Hepatocyte (in vitro differentiated cells): ENCODE measurements around the gene PGM1. TPM values are rescaled to one million over a fixed set of nuclear protein-coding genes. Genes with fewer than 3 reads are reported as not detected.

Source experiments
- DNase-seq: peaks from one replicate; pipeline ENCODE4 v3.0.0-alpha.2; 2016; ENCODE audit warnings: low spot score
- H2AFZ ChIP-seq: fragments of 200-600 bp; sonication (generic); 2 replicates; pipeline ENCODE4 v1.6.0; 2016; ENCODE audit warnings: antibody characterized with exemption, mild to moderate bottlenecking
- H3K27ac ChIP-seq: fragments of 200-600 bp; sonication (generic); 2 replicates; pipeline ENCODE4 v1.5.1; 2016; ENCODE audit warnings: mild to moderate bottlenecking
- H3K27me3 ChIP-seq: fragments of 200-600 bp; sonication (generic); 2 replicates; pipeline ENCODE4 v1.6.1; 2016
- H3K36me3 ChIP-seq: fragments of 200-600 bp; sonication (generic); replicated peaks from 2 replicates; pipeline ENCODE4 v1.5.1; 2016; ENCODE audit warnings: low read depth; ENCODE audit not compliant: insufficient read depth
- H3K4me1 ChIP-seq: fragments of 200-600 bp; sonication (generic); 2 replicates; pipeline ENCODE4 v1.5.1; 2016; ENCODE audit warnings: mild to moderate bottlenecking, moderate library complexity; ENCODE audit not compliant: insufficient read depth
- H3K4me2 ChIP-seq: fragments of 200-600 bp; sonication (generic); 2 replicates; pipeline ENCODE4 v1.6.0; 2016
- H3K4me3 ChIP-seq: fragments of 200-600 bp; sonication (generic); 2 replicates; pipeline ENCODE4 v1.5.1; 2016; ENCODE audit warnings: mild to moderate bottlenecking
- H3K79me2 ChIP-seq: fragments of 200-600 bp; sonication (generic); 2 replicates; pipeline ENCODE4 v1.6.0; 2017; ENCODE audit warnings: mild to moderate bottlenecking
- H3K9me2 ChIP-seq: fragments of 200-600 bp; sonication (generic); replicated peaks from 2 replicates; pipeline ENCODE4 v1.6.0; 2017; ENCODE audit warnings: mild to moderate bottlenecking; ENCODE audit not compliant: insufficient read depth
- H3K9me3 ChIP-seq: fragments of 200-600 bp; sonication (generic); 2 replicates; pipeline ENCODE4 v1.5.1; 2016; ENCODE audit warnings: low read depth, mild to moderate bottlenecking
- H4K20me1 ChIP-seq: fragments of 200-600 bp; sonication (generic); 2 replicates; pipeline ENCODE4 v1.6.0; 2016; ENCODE audit warnings: mild to moderate bottlenecking; ENCODE audit not compliant: insufficient read depth, poor library complexity, severe bottlenecking
- EZH2 ChIP-seq: fragments of 200-600 bp; sonication (generic); IDR thresholded peaks from 2 replicates; pipeline ENCODE4 v1.6.1; 2016; ENCODE audit warnings: antibody characterized with exemption, mild to moderate bottlenecking, borderline replicate concordance
- EZH2phosphoT487 ChIP-seq: fragments of 200-600 bp; sonication (generic); IDR thresholded peaks from one replicate; pipeline ENCODE4 v1.6.1; 2018; ENCODE audit warnings: antibody characterized with exemption, mild to moderate bottlenecking, low read depth, moderate library complexity; ENCODE audit not compliant: unreplicated experiment, severe bottlenecking
- WGBS: methylation state at CpG from one replicate; pipeline ENCODE4 v1.1.6; 2016; ENCODE audit warnings: low lambda C conversion rate; ENCODE audit errors: missing lambda C conversion rate; 5-methylcytosine and 5-hydroxymethylcytosine counted together
- polyA plus RNA-seq: library from polyadenylated mRNA; unstranded; fragments of >200 nt; fragmentation: Nextera tagmentation; extraction: Ambion mirVana; gene quantifications from 2 replicates; pipeline ENCODE4 v1.2.1, GENCODE V29; 2016
- total RNA-seq: library from RNA; depleted of rRNA; stranded (reverse); fragments of >200 nt; gene quantifications from 2 replicates; pipeline ENCODE4 v1.2.3, GENCODE V29; 2014
- TF ChIP-seq, protein P1 (sequence below): fragments of 200-600 bp; sonication (generic); IDR thresholded peaks from 2 replicates; pipeline ENCODE4 v1.5.1; 2016; ENCODE audit warnings: antibody characterized with exemption, mild to moderate bottlenecking; ENCODE audit not compliant: poor library complexity

The PGM1 gene
- total and polyA plus RNA-seq, 2 experiments from 2014 or later = 85.0 to 88.9 TPM

DNA sequence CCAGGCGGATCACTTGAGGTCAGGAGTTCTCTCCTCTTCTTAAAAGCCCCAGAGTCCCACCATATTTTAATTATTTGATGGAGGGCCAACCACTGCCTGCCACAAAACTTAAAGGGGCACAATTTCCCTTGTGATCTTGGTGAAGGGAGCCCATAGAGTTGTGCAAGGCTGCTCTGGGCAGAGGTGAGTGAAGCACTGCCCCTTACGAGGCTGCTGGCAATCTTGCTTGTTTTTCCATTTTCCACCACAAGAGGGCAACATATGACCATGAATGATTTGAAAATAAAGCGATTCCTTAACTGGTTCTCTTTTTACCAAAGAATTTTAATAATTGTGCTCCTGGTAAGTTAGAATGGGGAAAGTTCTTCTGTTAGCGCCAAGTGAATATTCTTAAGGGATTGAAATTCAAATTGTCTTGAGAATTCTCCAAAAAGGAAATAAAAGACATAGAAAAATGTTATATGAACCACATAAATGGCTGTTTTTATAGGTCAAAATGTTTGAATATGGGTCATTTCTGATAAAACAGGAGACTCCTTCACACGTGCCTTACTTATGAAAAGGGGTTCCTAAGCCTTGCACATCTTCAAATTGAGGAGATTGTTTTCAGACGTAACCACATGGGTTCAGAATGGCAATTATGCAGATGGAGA is 22.7 kb downstream of the PGM1 start:
- Histone ChIP-seq H3K4me2 (no peak overlapping the region), H3K27me3 (no peaks in the 10 kb centered on the region), H3K4me3 (no peak overlapping the region), H3K4me1 (peaks cover 6% of the 10 kb centered on the region), H3K27ac (no peak overlapping the region), H3K9me2 (no peaks in the 10 kb centered on the region), H4K20me1 (no peaks in the 10 kb centered on the region), H3K9me3 (no peaks in the 10 kb centered on the region), H2AFZ (no peak overlapping the region), H3K79me2 (peaks cover 17% of the 10 kb centered on the region), H3K36me3 (no peaks in the 10 kb centered on the region)
- no peak for TF ChIP-seq EZH2
- TF ChIP-seq, protein P1, sequence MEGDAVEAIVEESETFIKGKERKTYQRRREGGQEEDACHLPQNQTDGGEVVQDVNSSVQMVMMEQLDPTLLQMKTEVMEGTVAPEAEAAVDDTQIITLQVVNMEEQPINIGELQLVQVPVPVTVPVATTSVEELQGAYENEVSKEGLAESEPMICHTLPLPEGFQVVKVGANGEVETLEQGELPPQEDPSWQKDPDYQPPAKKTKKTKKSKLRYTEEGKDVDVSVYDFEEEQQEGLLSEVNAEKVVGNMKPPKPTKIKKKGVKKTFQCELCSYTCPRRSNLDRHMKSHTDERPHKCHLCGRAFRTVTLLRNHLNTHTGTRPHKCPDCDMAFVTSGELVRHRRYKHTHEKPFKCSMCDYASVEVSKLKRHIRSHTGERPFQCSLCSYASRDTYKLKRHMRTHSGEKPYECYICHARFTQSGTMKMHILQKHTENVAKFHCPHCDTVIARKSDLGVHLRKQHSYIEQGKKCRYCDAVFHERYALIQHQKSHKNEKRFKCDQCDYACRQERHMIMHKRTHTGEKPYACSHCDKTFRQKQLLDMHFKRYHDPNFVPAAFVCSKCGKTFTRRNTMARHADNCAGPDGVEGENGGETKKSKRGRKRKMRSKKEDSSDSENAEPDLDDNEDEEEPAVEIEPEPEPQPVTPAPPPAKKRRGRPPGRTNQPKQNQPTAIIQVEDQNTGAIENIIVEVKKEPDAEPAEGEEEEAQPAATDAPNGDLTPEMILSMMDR = peak; percentile 73
- no peak for TF ChIP-seq EZH2phosphoT487
- DNase-seq = peak; percentile 82
- 40% methylated on average over 6 of the region's 6 CpGs for WGBS

- Histone ChIP-seq H3K9me2 (no peaks in the 10 kb centered on the region), H3K4me2 (no peak overlapping the region), H3K79me2 (peaks cover 11% of the 10 kb centered on the region), H3K27me3 (no peaks in the 10 kb centered on the region), H2AFZ (no peak overlapping the region), H3K4me1 (peaks cover 4% of the 10 kb centered on the region), H3K4me3 (no peak overlapping the region), H3K36me3 (no peaks in the 10 kb centered on the region), H3K9me3 (no peaks in the 10 kb centered on the region), H4K20me1 (no peaks in the 10 kb centered on the region), H3K27ac (no peak overlapping the region)
- no peak for DNase-seq
- WGBS = 85% methylated on average over 6 of the region's 6 CpGs
- TF ChIP-seq EZH2phosphoT487 = no peak
- TF ChIP-seq, protein P1 = no peak
- TF ChIP-seq EZH2 = no peak
Measured at GRCh38 chr1:63617450-63617849, 24.2 kb downstream of the PGM1 start.

- Histone ChIP-seq H3K79me2 (peaks cover 11% of the 10 kb centered on the region), H3K4me1 (no peaks in the 10 kb centered on the region), H3K4me2 (no peak overlapping the region), H3K27me3 (no peaks in the 10 kb centered on the region), H3K9me2 (no peaks in the 10 kb centered on the region), H4K20me1 (no peaks in the 10 kb centered on the region), H3K9me3 (no peaks in the 10 kb centered on the region), H3K36me3 (no peaks in the 10 kb centered on the region), H3K4me3 (no peak overlapping the region), H3K27ac (no peak overlapping the region), H2AFZ (no peak overlapping the region)
- TF ChIP-seq EZH2phosphoT487 (no peak), EZH2 (no peak)
- TF ChIP-seq, protein P1 = no peak
- no peak for DNase-seq
Measured at GRCh38 chr1:63618011-63618410, 24.8 kb downstream of the PGM1 start.
